HEK293T (cell line): ENCODE results near the gene SPANXC.
"Not testable (repeated sequence)": the region's sequence is repeated elsewhere in the genome, so short reads cannot be mapped to it uniquely, and the experiment has no call there.

Source experiments
- CTCF ChIA-PET: fragments of 350-600 bp; formaldehyde crosslinking; extraction: SDS; loops from one replicate; lab custom pipeline; 2021; ENCODE audit warnings: antibody characterized with exemption, inconsistent platforms; lab: Yijun Ruan, JAX
- POLR2A ChIA-PET: fragments of 350-600 bp; formaldehyde crosslinking; extraction: SDS; loops from one replicate; lab custom pipeline; 2020; ENCODE audit warnings: antibody characterized with exemption, inconsistent platforms; lab: Yijun Ruan, JAX
- DNase-seq: peaks from one replicate; pipeline ENCODE4 v3.0.0; 2012; ENCODE audit warnings: mixed read lengths; ENCODE audit errors: extremely low spot score
- ARNT ChIP-seq: fragments of 450-650 bp; IDR thresholded peaks from 2 replicates; pipeline ENCODE4 v1.6.1; 2017; ENCODE audit warnings: mild to moderate bottlenecking
- BHLHE40 ChIP-seq: fragments of 450-650 bp; IDR thresholded peaks from 2 replicates; pipeline ENCODE4 v1.6.1; 2016; ENCODE audit warnings: mild to moderate bottlenecking, moderate library complexity, borderline replicate concordance
- CTBP1 ChIP-seq: fragments of 450-650 bp; IDR thresholded peaks from 2 replicates; pipeline ENCODE4 v1.6.1; 2016; ENCODE audit warnings: borderline replicate concordance
- ELF4 ChIP-seq: fragments of 450-650 bp; IDR thresholded peaks from 2 replicates; pipeline ENCODE4 v1.6.1; 2017; ENCODE audit warnings: antibody characterized with exemption
- FOXA1 ChIP-seq: fragments of 450-650 bp; IDR thresholded peaks from 2 replicates; pipeline ENCODE4 v1.6.1; 2016; ENCODE audit warnings: mild to moderate bottlenecking
- FOXK2 ChIP-seq: fragments of 450-650 bp; IDR thresholded peaks from 2 replicates; pipeline ENCODE4 v1.6.1; 2016; ENCODE audit warnings: mild to moderate bottlenecking
- FOXM1 ChIP-seq: fragments of 450-650 bp; IDR thresholded peaks from 2 replicates; pipeline ENCODE4 v1.6.1; 2017; ENCODE audit warnings: mild to moderate bottlenecking, borderline replicate concordance
- HDGF ChIP-seq: fragments of 450-650 bp; IDR thresholded peaks from 2 replicates; pipeline ENCODE4 v1.6.1; 2017; ENCODE audit warnings: antibody characterized with exemption, borderline replicate concordance
- L3MBTL2 ChIP-seq: fragments of 450-650 bp; conservative IDR thresholded peaks from 2 replicates; pipeline ENCODE4 v1.6.1; 2016; ENCODE audit warnings: mild to moderate bottlenecking
- LEF1 ChIP-seq: fragments of 450-650 bp; IDR thresholded peaks from 2 replicates; pipeline ENCODE4 v1.6.1; 2017; ENCODE audit warnings: mild to moderate bottlenecking, borderline replicate concordance
- NFRKB ChIP-seq: fragments of 450-650 bp; IDR thresholded peaks from 2 replicates; pipeline ENCODE4 v1.6.1; 2016; ENCODE audit warnings: mild to moderate bottlenecking, moderate library complexity
- SP1 ChIP-seq: fragments of 450-650 bp; IDR thresholded peaks from 2 replicates; pipeline ENCODE4 v1.6.1; 2017
- SUZ12 ChIP-seq: fragments of 450-650 bp; IDR thresholded peaks from 2 replicates; pipeline ENCODE4 v1.6.1; 2016; ENCODE audit warnings: mild to moderate bottlenecking
- TARDBP ChIP-seq: fragments of 450-650 bp; IDR thresholded peaks from 2 replicates; pipeline ENCODE4 v1.6.1; 2016
- ZNF384 ChIP-seq: fragments of 450-650 bp; IDR thresholded peaks from 2 replicates; pipeline ENCODE4 v1.6.1; 2016
- TF ChIP-seq, protein P1 (sequence below): fragments of 450-650 bp; IDR thresholded peaks from 2 replicates; pipeline ENCODE4 v1.6.1; 2016

The SPANXC gene, protein sequence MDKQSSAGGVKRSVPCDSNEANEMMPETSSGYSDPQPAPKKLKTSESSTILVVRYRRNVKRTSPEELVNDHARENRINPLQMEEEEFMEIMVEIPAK

DNA sequence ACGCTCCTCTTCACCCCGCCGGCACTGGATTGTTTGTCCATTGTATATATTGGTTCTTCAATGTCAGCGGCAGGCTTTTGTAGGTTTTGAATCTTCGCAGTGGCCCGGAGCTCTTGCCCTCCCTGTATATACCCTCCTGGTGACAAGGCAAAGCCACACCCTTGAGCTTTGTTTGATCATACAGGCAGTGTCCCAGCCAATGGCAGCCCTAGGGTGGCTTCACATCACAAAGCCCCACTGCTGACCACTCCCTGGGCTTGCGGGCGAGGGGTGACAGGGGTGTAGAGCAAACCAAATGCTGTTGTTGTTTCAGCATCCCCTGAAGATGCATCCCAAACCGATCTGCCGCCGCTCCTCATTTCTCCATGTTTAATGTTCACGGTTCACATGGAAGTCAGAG lies at the start of gene SPANXC:
TSS of gene SPANXC (minus strand) at position 101 of the 400 bp plus-strand sequence. CDS start at position 41, 60 bp downstream.
- POLR2A ChIA-PET = not testable (repeated sequence)

DNA sequence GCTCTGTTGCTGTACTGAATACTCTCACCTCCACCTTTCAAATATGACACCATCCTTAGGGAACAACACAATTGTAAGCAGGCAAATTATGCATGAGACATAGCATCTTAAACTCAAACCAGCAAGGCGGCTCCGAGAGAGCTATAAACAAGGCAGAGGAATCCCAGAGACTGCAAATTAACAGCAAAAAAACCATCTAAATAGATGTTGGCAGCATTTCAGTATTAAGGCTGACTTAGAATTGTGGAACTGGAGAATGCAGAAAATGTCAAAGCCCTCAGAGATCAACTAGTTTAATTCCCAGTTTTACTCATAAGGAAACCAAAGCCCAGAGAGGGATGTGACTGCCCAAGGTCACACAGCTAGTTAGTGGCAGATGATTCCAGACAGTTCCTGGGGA lies 37.2 kb upstream of the SPANXC start:
- TF ChIP-seq, protein P1, sequence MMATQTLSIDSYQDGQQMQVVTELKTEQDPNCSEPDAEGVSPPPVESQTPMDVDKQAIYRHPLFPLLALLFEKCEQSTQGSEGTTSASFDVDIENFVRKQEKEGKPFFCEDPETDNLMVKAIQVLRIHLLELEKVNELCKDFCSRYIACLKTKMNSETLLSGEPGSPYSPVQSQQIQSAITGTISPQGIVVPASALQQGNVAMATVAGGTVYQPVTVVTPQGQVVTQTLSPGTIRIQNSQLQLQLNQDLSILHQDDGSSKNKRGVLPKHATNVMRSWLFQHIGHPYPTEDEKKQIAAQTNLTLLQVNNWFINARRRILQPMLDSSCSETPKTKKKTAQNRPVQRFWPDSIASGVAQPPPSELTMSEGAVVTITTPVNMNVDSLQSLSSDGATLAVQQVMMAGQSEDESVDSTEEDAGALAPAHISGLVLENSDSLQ = no peak
- TF ChIP-seq FOXA1 (no peak), FOXK2 (no peak), SUZ12 (no peak)
- ChIA-PET CTCF (interaction anchor here (2.0 kb wide), 1 partner anchor 514 kb away, joined by 11 read pairs; no protein-coding TSS in a partner anchor), POLR2A (no interaction called here)
- no peak for DNase-seq

More for the DNA sequence above, at the start of gene SPANXC:
- DNase-seq, CTCF ChIA-PET: not testable (repeated sequence)

DNA sequence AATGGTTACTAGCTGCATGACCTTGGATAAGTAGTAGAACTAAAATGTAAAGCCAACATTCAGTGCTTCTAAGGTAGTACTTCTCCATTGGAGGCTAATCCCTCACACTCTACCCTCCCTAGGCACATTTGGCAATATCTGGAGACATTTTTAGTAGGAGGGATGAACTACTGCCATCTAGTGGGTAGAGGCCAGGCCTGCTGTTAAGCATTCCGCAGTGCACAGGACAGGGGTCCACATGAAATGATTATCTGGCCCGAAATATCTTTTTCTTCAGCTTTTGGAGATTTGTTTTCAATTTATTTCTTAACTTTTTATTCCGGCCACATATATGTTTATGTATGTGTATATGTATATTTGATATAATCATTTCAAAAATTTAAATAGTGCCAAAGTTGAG lies 36.0 kb upstream of the SPANXC start:
- DNase-seq = peak; percentile 24
- CTCF ChIA-PET = interaction anchor here (0.6 to 2.0 kb wide), 6 partner anchors 36 to 517 kb away, joined by 3 to 11 read pairs (median 4); no protein-coding TSS in a partner anchor
- TF ChIP-seq ELF4 (no peak), BHLHE40 (no peak), HDGF (no peak), NFRKB (no peak), CTBP1 (no peak), TARDBP (no peak), FOXA1 (no peak), L3MBTL2 (no peak)
- TF ChIP-seq, protein P1 = no peak
- POLR2A ChIA-PET = no interaction called here

DNA sequence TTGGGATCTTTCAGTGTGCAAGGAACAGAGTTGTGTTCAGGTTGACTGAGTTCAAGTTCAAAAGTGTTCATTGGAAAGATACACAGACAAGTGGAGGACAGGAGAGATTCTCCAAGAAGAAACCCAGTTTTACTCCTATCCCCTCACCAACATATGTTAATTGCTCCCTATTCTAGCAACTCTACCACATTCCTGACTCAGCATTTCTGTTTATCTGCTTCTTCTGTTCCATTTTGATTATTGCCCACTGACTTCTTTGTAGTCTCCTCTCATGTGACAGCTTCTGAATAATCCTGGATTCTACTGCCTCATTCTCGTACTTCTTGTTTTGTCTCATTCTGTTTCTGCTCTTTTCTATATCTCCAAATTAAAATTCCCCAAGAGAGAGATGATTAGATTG lies 15.8 kb upstream of the SPANXC start:
- TF ChIP-seq, protein P1 = no peak
- TF ChIP-seq LEF1 = no peak
- no peak for TF ChIP-seq ARNT
- no peak for TF ChIP-seq L3MBTL2
- no peak for TF ChIP-seq TARDBP
- TF ChIP-seq HDGF = no peak
- no peak for TF ChIP-seq FOXM1
- no peak for TF ChIP-seq FOXA1
- no peak for TF ChIP-seq NFRKB
- no peak for TF ChIP-seq ZNF384
- no peak for TF ChIP-seq FOXK2
- no peak for TF ChIP-seq CTBP1
- ChIA-PET CTCF (no interaction called here), POLR2A (no interaction called here)
- DNase-seq = no peak

DNA sequence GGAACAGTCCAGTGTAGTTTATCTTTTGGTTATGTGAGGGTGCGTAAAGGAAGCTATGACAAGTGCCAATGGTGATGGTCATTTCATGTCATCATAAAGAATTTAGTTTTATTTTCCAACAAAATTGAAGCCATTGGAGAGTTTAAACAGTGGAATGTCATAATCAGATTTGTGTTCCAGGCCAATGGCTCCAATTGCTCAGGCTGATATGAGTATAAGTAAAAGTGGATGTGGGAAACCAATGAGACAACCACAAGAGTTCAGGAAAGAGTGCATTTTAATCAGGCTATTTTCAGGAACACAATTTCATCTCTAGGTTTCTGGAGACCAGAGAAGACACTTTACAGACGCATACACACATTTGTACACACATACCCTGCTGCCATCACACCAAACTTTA lies 20.7 kb downstream of the SPANXC start:
- POLR2A ChIA-PET = no interaction called here
- no peak for DNase-seq
- no peak for TF ChIP-seq SP1
- TF ChIP-seq SUZ12 = no peak
- no peak for TF ChIP-seq ELF4
- TF ChIP-seq BHLHE40 = no peak
- TF ChIP-seq, protein P1 = no peak
- no peak for TF ChIP-seq CTBP1
- no peak for TF ChIP-seq FOXM1
- TF ChIP-seq TARDBP = no peak
- no peak for TF ChIP-seq FOXA1
- TF ChIP-seq L3MBTL2 = no peak
- no peak for TF ChIP-seq NFRKB
- CTCF ChIA-PET = no interaction called here

DNA sequence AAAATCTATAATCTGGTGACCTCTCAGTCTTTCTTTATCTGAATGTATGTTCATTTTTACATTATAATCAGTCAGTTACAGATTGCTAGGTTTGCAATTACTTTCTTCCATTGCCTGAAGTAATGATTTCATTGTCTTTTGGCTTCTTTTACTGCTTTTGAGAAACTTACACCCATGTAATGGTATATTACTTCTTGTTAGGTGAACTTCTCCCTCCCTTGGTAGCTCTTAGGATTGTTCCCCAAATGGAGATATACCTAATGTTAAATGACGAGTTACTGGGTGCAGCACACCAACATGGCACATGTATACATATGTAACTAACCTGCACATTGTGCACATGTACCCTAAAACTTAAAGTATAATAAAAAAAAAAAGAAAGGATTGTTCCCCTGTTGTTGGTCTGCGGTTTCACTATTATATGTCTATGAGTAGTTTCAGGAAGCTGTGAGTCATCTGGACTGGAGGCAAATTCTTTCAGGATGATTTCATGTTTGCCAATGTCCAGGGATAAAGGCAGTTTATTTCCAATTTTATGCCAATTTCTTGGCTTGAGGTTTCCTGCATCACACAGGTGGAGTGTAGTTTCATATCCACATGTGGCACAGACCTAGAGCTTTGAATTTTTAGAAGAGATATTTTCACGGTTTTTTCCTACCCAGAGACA lies 21.8 kb downstream of the SPANXC start:
- TF ChIP-seq NFRKB (no peak), BHLHE40 (no peak), CTBP1 (no peak), ELF4 (no peak)
- TF ChIP-seq, protein P1 = no peak
- ChIA-PET POLR2A (no interaction called here), CTCF (no interaction called here)
- DNase-seq = no peak
